Activated CD8-positive, alpha-beta memory T cell treated with anti-CD3 and anti-CD28 coated beads for 36 hours (primary cell): ENCODE results near the gene SIGLEC5. TPM values are rescaled to one million over a fixed set of nuclear protein-coding genes. Genes with fewer than 3 reads are reported as not detected.

ENCODE experiments used
- CTCF ChIA-PET: fragments of 350-600 bp; sonication (Branson Sonifier 250); formaldehyde crosslinking; loops from one replicate; lab custom pipeline; 2021; ENCODE audit warnings: antibody characterized with exemption; lab: Charles Lee
- POLR2A ChIA-PET: fragments of 350-600 bp; sonication (Branson Sonifier 250); formaldehyde crosslinking; loops from one replicate; lab custom pipeline; 2021; ENCODE audit warnings: antibody characterized with exemption; lab: Charles Lee
- total RNA-seq, 2 experiments: library from RNA; stranded (reverse); gene quantifications; one replicate each; pipeline ENCODE4 v1.2.3, GENCODE V29; 2021

The SIGLEC5 gene
- total RNA-seq, 2 experiments from 2014 or later: not detected

DNA sequence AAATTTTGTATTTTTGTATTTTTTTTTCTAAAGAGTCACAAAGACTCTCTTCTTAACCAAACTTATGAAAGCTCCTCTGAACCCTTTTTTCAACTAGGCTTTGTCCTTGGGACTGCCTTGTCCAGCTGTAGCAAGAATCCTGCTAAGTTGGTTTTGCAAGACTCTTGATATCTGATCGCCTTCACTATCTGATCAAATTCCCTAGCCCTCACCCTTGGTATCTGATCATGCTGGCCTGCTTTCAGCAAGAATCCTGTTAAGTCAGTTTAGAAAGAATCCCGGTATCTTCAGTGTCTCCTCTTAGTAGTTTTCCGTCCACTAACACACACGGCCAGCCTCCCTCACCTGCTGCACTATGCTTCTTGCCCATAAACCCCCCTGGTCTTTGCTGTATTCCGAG lies 1.9 kb upstream of the SIGLEC5 start:
- ChIA-PET POLR2A (no interaction called here), CTCF (interaction anchor here (0.5 kb wide), 1 partner anchor 304 kb away, joined by 6 read pairs; no protein-coding TSS in a partner anchor)

DNA sequence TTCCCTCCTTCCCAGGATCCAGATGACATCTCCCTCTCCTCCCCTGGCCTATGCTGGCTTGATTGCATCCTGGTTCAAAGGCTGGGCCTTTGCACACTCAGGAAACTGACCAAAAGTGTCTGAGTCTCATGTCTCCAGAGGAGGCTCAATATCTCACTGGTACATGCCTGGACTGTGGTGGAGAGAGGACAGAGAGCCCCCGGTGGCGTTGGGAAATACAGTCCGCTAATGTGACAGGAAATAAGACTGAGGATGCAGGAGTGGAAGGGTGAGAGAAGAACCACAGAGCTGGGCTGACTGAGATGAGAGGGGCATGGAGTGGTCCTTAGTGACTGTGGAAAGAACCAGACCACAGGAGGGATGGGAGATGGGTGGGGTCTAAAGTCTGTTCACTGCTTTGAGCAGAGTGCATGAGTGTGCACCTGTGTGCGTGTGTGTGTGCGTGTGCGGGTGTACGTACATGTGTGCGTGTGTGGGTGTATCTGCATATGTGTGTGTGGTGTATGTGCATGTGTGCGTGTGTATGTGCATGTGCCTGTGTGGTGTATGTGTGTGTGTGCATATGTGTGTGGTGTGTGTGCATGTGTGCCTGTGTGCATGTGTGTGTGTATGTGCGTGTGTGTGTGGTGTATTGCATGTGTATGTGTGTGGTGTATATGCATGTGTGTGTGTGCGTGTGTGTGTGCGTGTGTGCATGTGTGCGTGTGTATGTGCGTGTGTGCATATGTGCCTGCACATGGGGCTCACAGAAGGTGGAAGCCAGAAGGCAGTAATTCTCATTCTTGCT lies 1.9 kb downstream of the SIGLEC5 start:
- CTCF ChIA-PET: interaction anchor here (0.6 kb wide), 1 partner anchor 191 kb away, joined by 5 read pairs; no protein-coding TSS in a partner anchor
- POLR2A ChIA-PET: no interaction called here

DNA sequence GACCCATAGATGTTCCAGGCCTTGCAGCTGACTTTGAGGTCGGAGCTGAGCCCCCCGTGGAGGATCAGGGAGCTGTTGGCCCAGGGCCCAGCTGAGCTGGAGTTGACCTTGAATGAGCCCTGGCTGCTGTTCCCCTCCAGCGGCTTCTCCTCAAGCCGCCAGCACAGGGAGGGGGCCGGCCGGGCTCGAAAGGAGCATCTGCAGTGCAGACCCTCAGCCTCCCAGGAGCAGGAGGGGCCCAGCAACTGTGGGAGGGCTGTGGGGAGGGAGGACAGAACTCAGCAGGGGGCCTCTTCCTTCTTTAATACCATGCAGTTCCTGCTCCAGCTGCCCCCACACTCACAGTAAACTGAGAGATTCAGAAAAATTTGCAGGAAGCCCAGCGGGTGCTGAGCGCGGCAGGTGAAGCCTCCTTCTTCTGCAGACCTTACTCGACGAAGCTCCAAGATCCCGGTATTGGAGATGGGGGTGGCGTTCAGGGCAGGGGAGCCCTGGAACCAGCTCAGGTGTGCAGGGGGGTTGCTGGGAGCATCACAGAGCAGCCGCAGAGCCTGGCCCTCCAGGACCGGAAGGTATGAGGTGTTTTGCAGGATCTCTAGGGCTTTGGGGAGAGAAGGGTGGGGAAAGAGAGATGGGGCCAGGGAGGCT lies 2.6 kb downstream of the SIGLEC5 start:
- CTCF ChIA-PET: interaction anchor here (0.6 kb wide), 1 partner anchor 190 kb away, joined by 5 read pairs; no protein-coding TSS in a partner anchor
- POLR2A ChIA-PET: no interaction called here

DNA sequence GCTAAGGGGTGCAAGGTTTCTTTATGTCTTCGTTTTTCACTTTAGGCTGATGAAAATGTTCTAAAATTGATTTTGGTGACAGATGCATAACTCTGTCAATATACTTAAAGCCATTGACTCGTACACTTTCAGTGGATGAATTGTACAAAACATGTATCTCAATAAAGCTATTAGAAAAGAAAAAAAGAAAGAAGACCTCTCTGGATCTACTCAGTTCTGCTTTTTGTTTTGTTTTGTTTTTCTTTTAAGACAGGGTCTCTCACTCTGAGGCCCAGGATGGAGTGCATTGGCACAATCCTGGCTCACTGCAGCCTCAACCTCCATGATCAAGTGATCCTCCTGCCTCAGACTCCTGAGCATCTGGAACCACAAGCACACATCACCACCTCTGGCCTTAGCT lies 3.5 kb downstream of the SIGLEC5 start:
- CTCF ChIA-PET: no interaction called here
- POLR2A ChIA-PET: no interaction called here

DNA sequence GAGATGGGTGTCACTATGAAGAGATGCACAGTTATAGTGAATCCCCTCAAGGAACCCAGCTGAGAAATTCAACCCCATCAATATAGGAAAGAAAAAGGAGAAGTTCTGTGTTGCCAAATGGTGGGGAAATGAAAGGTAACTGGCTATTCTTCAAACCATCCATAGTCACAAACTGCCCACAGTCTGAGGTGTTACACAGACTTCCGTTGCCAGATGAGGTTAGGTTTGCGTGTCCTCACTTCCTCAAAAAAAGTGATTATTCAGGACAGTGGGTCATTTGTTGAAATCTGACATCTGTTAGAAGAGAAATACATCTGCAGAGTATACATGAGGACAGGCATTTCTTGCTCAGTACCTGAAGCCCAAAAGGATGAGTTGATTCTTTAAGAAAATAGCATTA lies 9.0 kb downstream of the SIGLEC5 start:
- ChIA-PET POLR2A (no interaction called here), CTCF (interaction anchor here (0.8 kb wide), 1 partner anchor 253 kb away, joined by 3 read pairs; no protein-coding TSS in a partner anchor)

DNA sequence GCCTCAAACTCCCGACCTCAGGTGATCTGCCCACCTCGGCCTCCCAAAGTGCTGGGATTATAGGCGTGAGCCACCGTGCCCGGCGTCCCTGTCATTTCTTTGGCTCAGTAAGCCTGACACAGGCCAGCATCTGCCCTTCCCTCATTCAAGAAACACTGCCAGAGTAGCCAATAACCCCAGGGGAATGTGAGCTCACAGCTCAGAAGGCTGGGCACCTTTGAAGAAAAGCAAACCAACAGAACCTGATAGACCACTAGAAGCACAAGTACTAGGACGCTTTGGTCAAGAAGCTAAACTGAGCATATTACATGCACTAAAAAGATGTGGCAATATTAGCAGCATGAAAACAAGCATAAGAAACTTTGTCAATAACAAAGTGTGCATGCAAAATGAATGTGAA lies 14.2 kb downstream of the SIGLEC5 start:
- ChIA-PET CTCF (no interaction called here), POLR2A (no interaction called here)

DNA sequence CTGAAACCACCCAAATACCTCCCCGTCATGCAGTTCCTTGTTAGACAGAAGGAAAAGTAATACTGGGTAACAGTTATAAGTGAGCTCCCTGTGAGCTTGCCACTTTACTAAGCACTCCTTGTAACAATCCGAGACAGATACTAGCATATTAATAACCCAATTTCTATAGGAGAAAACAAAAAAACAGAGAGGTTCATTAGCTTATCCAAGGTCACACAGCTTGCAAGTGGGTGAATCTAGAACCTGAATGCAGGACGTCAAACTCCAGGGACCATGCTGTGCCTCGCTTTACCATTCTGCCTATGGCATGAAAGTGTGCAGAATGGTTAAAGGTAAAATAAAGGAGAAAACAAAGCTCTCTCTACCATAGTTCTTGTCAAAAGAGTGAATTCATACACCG lies 15.4 kb downstream of the SIGLEC5 start:
- CTCF ChIA-PET: interaction anchor here (1.0 kb wide), 1 partner anchor 23 kb away, joined by 3 read pairs; no protein-coding TSS in a partner anchor
- POLR2A ChIA-PET: no interaction called here

DNA sequence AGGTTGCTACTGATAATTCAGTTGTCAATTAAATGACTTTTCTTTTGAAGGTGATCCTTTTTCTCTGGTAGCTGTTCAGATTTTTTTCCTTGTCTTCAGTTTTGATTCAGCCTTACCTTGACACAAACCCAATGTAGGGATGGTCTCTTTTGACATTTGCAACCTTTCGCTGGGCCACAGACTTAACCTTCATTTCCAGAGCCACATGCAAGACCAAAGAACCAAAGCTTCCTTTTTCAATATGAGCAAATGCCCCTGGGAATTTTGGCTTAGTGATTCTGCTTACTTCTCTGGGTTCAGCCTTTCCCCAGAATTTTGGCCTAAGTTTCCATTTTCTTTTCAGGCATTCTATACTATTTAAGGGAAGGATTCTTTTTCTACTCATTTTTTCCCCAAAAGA lies 19.6 kb downstream of the SIGLEC5 start:
- ChIA-PET CTCF (no interaction called here), POLR2A (no interaction called here)

DNA sequence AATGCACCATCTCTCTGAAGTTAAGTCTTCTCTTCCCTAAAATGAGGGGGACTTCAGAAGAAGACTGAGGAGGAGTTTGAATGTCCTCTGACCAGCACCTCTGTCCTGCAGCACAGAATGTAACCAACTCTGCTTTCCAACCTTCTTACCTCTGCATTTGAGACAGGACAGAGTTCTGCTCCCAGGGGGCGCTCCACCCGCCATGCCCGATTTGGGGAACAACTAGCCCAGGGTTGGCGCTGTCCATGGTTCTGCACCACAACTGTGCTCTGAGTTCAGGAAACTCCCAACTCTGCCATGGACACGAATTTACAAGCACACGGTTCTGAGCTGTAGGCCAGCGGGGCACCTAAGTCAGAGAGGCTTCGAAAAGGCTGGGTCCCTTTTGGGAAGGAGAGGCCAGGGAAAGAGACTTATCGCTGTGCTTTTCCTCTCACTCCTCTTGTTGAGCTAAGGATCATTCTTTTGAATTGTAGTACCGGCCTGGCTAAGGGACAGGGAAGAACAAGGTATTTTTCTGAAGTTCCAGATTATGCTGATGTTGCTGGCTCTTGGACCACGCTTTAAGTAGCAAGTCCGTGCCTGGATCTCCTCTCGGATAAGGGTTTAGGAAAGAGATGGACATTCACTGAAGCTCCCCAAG lies 22.2 kb downstream of the SIGLEC5 start:
- ChIA-PET POLR2A (no interaction called here), CTCF (no interaction called here)

DNA sequence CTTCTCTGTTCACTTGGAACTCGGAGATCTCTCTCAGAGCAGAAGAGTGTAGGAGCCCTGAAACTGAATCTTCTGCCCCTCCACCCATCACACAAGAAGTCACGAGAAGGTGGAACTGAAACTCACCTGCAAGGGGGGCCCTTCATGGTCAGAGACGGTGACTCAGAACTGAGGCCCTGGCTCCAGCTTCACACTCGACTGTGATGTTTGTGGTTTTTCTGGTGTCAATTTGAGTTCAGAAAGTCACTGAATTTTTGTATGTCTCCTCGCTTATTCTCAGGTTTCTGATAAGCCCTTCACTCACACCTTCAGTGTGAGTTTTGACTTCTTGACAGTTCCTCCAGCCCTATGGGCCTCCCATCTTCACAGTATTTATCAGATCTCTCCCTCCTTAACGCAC lies 23.1 kb downstream of the SIGLEC5 start:
- CTCF ChIA-PET: no interaction called here
- POLR2A ChIA-PET: no interaction called here

DNA sequence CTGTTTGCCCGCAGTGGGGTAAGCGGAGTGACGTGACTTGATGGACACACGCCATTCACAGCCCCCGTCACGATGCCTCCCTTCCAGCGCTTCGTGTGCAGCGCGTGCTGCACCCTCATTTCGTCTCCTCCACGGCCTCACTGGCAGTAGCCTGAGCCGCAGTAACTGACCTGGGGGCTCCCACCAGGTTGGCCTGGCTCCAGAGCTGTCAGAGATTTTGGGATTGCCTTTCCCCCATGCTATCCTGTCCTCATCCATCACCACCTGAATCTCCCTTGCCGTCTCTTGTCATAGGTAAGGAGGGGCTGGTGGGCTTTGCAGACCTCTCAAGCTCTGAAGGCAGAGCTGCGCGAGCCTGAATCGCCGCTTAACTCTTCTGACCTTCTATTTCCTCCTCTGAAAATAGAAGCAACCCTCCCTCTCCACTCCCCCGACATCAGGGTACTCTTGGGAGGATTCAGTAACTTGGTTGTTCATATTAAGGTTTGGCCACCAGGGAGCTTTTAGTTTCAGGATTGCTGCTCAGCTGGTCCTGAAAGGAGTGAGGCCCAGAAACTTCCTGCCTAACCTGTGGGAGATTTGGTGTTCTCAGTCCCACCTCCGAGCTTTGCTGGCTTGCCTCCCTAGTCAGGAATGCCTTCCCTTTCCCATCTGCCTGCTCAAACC lies 27.9 kb downstream of the SIGLEC5 start:
- CTCF ChIA-PET: no interaction called here
- POLR2A ChIA-PET: no interaction called here

DNA sequence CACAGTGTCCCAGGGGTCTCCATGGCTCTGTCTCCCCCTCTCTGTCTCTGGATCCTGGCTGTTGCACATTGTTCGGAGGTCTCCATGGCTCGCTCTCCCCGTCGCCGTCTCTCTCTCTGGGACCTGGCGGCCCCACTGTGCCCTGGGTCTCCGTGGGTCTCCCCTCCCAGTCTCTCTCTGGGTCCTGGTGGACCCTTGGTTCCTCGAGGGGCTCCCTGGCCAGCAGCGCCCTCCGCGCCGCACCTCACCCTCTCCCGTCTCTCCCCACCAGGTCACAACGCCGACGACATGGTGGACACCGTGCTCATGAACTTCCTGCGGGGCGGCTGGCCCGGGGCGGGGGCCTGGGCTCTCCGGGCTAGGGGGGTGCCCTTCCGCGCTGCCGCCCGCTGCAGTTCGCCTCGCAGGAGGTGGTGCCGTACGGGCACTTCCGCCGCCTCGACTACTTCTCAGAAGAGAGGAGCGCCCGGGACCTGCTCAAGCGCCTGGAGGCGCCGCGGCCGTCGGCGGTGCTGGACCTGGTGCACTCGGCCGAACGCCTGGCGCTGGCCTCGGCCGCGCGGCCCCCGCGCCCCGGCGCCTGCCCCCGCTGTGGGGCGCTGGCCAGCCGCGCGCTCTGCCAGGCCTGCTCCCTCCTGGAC lies 29.1 kb downstream of the SIGLEC5 start:
- ChIA-PET CTCF (no interaction called here), POLR2A (no interaction called here)

DNA sequence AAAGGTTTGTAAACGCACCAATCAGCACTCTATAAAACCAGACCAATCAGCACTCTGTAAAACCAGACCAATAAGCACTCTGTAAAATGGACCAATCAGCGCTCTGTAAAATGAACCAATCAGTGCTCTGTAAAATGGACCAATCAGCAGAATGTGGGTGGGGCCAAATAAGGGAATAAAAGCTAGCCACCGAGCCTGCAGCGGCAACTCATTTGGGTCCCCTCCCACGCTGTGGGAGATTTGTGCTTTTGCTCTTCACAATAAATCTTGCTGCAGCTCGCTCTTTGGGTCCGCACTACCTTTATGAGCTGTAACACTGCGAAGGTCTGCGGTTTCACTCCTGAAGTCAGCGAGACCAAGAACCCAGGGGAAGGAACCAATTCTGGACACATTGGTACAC lies 31.1 kb downstream of the SIGLEC5 start:
- ChIA-PET CTCF (no interaction called here), POLR2A (no interaction called here)

DNA sequence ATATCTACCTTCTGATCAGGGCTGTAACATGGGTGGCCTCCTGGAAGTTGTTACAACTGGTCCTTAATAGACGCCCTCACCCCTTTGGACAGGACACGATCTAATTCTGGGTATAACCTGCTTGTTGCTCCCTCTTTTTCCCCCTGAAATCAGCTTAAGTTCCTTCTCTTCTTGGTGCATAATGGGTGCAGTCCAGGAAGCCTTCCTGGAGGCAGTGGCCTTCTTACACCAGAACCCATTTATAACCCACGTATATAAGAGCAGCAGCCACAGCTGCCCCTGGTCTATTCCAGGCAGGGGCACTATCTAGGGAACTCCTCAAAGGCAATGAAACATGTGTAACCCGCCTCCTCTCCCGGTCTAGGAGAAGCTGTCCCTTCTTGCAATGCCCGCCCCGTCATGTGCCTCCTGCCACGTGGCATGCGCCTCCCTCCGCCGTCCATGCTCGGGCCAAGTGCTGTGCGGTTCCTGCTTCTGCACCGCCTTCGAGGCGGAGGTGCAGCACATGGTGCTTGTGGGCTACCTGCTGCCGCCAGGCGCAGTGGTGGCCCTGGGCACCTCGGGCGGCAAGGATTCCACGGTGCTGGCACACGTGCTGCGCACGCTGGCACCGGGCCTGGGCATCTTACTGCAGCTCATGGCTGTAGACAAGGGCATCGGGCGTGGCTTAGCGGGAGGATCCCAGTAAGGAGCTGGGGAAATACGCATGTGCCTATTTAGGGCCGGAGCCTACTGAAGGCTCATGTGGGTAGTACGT lies 31.9 kb downstream of the SIGLEC5 start:
- POLR2A ChIA-PET: no interaction called here
- CTCF ChIA-PET: no interaction called here

DNA sequence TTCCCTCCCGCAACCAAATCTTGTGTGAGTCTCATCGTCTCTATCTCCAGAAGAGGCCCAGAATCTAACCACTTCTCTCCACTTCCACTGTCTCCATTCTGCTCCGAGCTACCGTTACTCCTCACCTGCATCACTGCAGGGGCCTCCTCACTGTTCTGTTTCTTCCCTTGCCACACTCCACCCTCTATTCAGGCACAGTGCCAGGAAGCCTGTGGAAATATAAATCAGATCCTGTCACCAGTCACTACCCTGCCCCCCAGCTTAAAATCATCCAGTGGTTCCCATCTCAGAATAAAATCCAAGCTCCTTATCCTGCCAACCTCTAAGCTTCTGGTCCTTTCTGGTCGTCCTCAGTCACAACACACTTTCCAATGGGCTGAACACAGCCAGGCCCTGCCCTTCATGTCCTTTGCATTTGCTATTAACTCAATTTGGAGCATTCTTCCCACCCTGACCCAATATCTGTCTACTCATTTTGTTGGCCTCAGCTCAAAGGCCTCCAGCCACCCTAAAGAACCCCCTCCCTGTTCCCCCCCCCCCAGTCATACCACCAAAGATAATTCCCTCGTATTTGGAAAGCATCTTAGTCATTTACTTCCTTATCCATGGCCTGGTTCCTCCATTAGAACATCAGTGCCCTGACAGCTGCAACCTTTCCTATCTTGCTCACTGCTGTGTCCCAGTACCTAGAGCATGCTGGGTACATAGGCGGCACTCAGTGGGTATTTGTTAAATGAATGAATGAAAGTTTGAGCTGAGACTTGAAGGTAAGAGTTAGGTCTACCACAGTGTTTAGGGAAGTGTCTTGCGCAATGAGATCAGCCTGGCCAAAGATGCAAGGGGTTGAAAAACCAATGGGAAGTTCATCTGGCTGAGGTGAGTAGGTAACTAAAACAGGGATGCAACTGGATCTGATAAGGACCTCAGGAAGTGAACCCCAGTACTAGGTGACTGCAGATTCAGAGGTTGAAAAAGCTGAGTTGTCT lies 34.7 kb downstream of the SIGLEC5 start:
- ChIA-PET CTCF (interaction anchor here (1.3 to 1.5 kb wide), 3 partner anchors 10 to 174 kb away, joined by 3 to 5 read pairs (median 4); no protein-coding TSS in a partner anchor), POLR2A (no interaction called here)

DNA sequence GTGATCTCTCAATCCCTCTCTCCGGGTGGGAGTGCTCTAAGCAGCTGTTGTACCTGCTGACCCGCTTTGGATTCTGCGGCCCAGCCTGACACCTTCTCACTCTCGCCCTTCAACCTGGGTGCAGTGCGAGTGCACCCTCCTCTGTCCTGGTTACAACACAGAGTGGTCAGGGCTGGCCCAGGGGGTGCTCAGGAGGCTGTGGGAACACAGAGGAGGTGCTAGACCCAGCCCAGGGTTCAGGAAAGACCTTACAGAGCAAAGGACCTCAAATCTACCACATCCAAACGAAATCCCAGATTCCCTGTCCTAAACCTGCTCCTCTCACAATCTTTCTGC lies 35.5 kb downstream of the SIGLEC5 start:
- ChIA-PET CTCF (interaction anchor here (0.6 to 0.9 kb wide), 2 partner anchors 66 to 1530 kb away, joined by 3 read pairs; no protein-coding TSS in a partner anchor), POLR2A (no interaction called here)
